ENCODE data around the gene DPYD. TPM values are rescaled to one million over a fixed set of nuclear protein-coding genes. Genes with fewer than 3 reads are reported as not detected.

DPYD gene
- polyA plus RNA-seq, 1 of the 3 experiments (the other 2 are of a cell fraction): 23.0 TPM

DNA sequence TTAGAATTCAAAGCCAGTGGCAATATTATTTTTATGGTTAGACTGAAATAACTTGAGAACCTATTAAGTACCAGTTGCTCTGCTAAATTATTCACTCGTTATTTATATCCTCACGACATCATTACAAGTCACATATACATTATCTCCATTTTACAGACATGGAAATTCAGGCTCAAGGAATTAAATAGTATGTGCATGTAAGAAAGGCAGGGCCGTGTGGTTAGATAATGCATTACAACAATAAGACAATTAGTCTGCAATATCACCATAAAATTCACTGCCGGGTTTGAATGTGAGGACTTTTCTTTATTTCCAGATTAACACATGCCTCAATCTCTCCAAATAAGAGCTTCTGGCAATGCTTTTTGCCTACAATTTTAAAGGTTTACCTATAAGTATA is 675.8 kb downstream of the DPYD start:
- CTCF ChIA-PET: interaction anchor here (0.6 to 3.0 kb wide), 6 partner anchors 10 to 1223 kb away, joined by 4 to 9 read pairs (median 6); no protein-coding TSS in a partner anchor

DNA sequence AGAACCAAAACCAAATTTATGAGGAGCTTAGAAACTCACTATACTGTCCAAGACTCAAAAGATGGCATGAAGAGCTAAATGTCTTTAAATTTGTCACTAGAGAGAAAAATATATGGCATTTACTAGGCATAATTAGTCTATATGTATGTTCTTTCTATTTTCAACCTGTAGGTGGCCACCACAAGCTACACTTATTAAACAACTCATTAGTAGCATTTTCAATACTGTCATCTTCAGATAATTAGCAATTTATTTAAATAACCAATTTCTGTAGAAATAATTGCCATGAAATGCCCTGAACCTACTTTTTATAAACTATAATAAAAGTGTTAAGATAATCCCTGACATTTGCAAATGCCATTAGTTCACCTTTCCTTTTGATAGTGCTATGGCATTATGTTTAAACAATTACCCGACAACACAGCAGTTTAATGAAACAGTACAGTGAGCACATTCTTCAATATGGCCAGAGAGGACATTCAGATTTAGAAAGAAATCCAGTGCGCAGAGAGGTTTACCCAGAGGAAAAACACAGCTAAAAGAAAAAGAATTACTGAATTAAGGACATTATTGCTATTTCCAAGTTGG is 676.8 kb downstream of the DPYD start:
- CTCF ChIA-PET: interaction anchor here (0.7 to 3.0 kb wide), 16 partner anchors 9 to 1224 kb away, joined by 3 to 9 read pairs (median 5); no protein-coding TSS in a partner anchor
- no peak for TF ChIP-seq GATA2 (CRISPR knock-in tag; IDR thresholded peaks at IDR 0.05)
- TF ChIP-seq ELF1 (IDR thresholded peaks at IDR 0.05): no peak
- no peak for TF ChIP-seq MXI1 (IDR thresholded peaks at IDR 0.05; ENCODE audit: low read depth, low read length)
- no peak for TF ChIP-seq NFIC (IDR thresholded peaks at IDR 0.05; ENCODE audit: borderline replicate concordance)
- TF ChIP-seq, protein P1, sequence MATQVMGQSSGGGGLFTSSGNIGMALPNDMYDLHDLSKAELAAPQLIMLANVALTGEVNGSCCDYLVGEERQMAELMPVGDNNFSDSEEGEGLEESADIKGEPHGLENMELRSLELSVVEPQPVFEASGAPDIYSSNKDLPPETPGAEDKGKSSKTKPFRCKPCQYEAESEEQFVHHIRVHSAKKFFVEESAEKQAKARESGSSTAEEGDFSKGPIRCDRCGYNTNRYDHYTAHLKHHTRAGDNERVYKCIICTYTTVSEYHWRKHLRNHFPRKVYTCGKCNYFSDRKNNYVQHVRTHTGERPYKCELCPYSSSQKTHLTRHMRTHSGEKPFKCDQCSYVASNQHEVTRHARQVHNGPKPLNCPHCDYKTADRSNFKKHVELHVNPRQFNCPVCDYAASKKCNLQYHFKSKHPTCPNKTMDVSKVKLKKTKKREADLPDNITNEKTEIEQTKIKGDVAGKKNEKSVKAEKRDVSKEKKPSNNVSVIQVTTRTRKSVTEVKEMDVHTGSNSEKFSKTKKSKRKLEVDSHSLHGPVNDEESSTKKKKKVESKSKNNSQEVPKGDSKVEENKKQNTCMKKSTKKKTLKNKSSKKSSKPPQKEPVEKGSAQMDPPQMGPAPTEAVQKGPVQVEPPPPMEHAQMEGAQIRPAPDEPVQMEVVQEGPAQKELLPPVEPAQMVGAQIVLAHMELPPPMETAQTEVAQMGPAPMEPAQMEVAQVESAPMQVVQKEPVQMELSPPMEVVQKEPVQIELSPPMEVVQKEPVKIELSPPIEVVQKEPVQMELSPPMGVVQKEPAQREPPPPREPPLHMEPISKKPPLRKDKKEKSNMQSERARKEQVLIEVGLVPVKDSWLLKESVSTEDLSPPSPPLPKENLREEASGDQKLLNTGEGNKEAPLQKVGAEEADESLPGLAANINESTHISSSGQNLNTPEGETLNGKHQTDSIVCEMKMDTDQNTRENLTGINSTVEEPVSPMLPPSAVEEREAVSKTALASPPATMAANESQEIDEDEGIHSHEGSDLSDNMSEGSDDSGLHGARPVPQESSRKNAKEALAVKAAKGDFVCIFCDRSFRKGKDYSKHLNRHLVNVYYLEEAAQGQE (IDR thresholded peaks at IDR 0.05; ENCODE audit: low read depth, low read length): no peak
- TF ChIP-seq POLR2AphosphoS5 (IDR thresholded peaks at IDR 0.05; ENCODE audit: low read depth, low read length): no peak
- TF ChIP-seq NRF1 (IDR thresholded peaks at IDR 0.05; ENCODE audit: low read depth, low read length): no peak
- TF ChIP-seq, protein P2, sequence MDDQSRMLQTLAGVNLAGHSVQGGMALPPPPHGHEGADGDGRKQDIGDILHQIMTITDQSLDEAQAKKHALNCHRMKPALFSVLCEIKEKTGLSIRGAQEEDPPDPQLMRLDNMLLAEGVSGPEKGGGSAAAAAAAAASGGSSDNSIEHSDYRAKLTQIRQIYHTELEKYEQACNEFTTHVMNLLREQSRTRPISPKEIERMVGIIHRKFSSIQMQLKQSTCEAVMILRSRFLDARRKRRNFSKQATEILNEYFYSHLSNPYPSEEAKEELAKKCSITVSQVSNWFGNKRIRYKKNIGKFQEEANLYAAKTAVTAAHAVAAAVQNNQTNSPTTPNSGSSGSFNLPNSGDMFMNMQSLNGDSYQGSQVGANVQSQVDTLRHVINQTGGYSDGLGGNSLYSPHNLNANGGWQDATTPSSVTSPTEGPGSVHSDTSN (IDR thresholded peaks at IDR 0.05): no peak
- TF ChIP-seq MEF2A (IDR thresholded peaks at IDR 0.05; ENCODE audit: borderline replicate concordance, low read depth): no peak
- no peak for TF ChIP-seq TAF1 (IDR thresholded peaks at IDR 0.05; ENCODE audit: borderline replicate concordance, low read depth, low read length)
- TF ChIP-seq, protein P3, sequence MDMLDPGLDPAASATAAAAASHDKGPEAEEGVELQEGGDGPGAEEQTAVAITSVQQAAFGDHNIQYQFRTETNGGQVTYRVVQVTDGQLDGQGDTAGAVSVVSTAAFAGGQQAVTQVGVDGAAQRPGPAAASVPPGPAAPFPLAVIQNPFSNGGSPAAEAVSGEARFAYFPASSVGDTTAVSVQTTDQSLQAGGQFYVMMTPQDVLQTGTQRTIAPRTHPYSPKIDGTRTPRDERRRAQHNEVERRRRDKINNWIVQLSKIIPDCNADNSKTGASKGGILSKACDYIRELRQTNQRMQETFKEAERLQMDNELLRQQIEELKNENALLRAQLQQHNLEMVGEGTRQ (IDR thresholded peaks at IDR 0.05; ENCODE audit: borderline replicate concordance, low read depth, low read length): no peak
- no peak for TF ChIP-seq TCF12 (IDR thresholded peaks at IDR 0.05)
- TF ChIP-seq YY1 (IDR thresholded peaks at IDR 0.05; ENCODE audit: low read depth): no peak
- peak; percentile 64 for TF ChIP-seq RAD21 (IDR thresholded peaks at IDR 0.05; ENCODE audit: low read length)
- TF ChIP-seq FOSL2 (IDR thresholded peaks at IDR 0.05; ENCODE audit: borderline replicate concordance, low read depth): no peak
- TF ChIP-seq RCOR1 (IDR thresholded peaks at IDR 0.05; ENCODE audit: low read length): no peak
- TF ChIP-seq, protein P4, sequence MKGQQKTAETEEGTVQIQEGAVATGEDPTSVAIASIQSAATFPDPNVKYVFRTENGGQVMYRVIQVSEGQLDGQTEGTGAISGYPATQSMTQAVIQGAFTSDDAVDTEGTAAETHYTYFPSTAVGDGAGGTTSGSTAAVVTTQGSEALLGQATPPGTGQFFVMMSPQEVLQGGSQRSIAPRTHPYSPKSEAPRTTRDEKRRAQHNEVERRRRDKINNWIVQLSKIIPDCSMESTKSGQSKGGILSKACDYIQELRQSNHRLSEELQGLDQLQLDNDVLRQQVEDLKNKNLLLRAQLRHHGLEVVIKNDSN (IDR thresholded peaks at IDR 0.05; ENCODE audit: borderline replicate concordance, low read depth): no peak
- TF ChIP-seq SMC3 (IDR thresholded peaks at IDR 0.05; ENCODE audit: low read depth, low read length): peak; percentile 32; the same call in 1 of the 2 replicates
- TF ChIP-seq, protein P5, sequence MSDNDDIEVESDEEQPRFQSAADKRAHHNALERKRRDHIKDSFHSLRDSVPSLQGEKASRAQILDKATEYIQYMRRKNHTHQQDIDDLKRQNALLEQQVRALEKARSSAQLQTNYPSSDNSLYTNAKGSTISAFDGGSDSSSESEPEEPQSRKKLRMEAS (IDR thresholded peaks at IDR 0.05; ENCODE audit: low read depth): no peak

More for the DNA sequence above, 675.8 kb downstream of the DPYD start:
- Histone ChIP-seq H3K27ac (ENCODE audit: low read depth in 2 of 2, low read length in 1 of 2) (no peak overlapping the region), H3K9ac (no peak overlapping the region), H3K9me2 (no peaks in the 10 kb centered on the region), H3K36me3 (replicated peaks in 1 of 2; ENCODE audit: control insufficient read depth in 1 of 2, insufficient read depth in 2 of 2, low read length in 1 of 2) (peaks cover 0 to 14% of the 10 kb centered on the region in 2 experiments), H3K79me2 (ENCODE audit: insufficient read depth) (no peaks in the 10 kb centered on the region), H3K4me1 (ENCODE audit: control insufficient read depth in 1 of 2, insufficient read depth in 2 of 2, low read depth in 1 of 2, low read length in 1 of 2) (no peaks in the 10 kb centered on the region; a peak in 1 of 4 replicates), H3F3A (replicated peaks; ENCODE audit: insufficient read depth) (peaks cover 5% of the 10 kb centered on the region), H3K4me2 (no peak overlapping the region), H3K9me3 (no peaks in the 10 kb centered on the region), H3K4me3 (ENCODE audit: low read depth in 2 of 2, low read length in 1 of 2) (no peak overlapping the region), H3K27me3 (ENCODE audit: insufficient read depth) (no peaks in the 10 kb centered on the region), H2AFZ (ENCODE audit: low read depth) (no peak overlapping the region), H4K20me1 (ENCODE audit: insufficient read depth) (no peaks in the 10 kb centered on the region)
- POLR2A ChIA-PET: no interaction called here
- 97% methylated on average over 4 of the region's 4 CpGs for WGBS (ENCODE audit: low lambda C conversion rate)
- no peak for TF ChIP-seq MXI1 (IDR thresholded peaks at IDR 0.05; ENCODE audit: low read depth, low read length)
- no peak for TF ChIP-seq TEAD4 (IDR thresholded peaks at IDR 0.05; ENCODE audit: borderline replicate concordance, insufficient read depth)
- no peak for TF ChIP-seq SIN3A (IDR thresholded peaks at IDR 0.05; ENCODE audit: borderline replicate concordance, low read depth, low read length)
- DNase-seq: no peak

More for the DNA sequence above, 676.8 kb downstream of the DPYD start:
- Histone ChIP-seq H3K4me2 (no peak overlapping the region), H3K27me3 (ENCODE audit: insufficient read depth) (no peaks in the 10 kb centered on the region), H3K4me3 (ENCODE audit: low read depth in 2 of 2, low read length in 1 of 2) (no peak overlapping the region; a peak in 1 of 4 replicates), H3K27ac (ENCODE audit: low read depth in 2 of 2, low read length in 1 of 2) (no peak overlapping the region; a peak in 1 of 4 replicates), H2AFZ (ENCODE audit: low read depth) (no peak overlapping the region), H4K20me1 (ENCODE audit: insufficient read depth) (no peaks in the 10 kb centered on the region), H3K4me1 (ENCODE audit: control insufficient read depth in 1 of 2, insufficient read depth in 2 of 2, low read depth in 1 of 2, low read length in 1 of 2) (no peaks in the 10 kb centered on the region; a peak in 1 of 4 replicates), H3F3A (replicated peaks; ENCODE audit: insufficient read depth) (peaks cover 5% of the 10 kb centered on the region), H3K9ac (no peak overlapping the region), H3K79me2 (ENCODE audit: insufficient read depth) (no peaks in the 10 kb centered on the region), H3K9me2 (no peaks in the 10 kb centered on the region), H3K36me3 (replicated peaks in 1 of 2; ENCODE audit: control insufficient read depth in 1 of 2, insufficient read depth in 2 of 2, low read length in 1 of 2) (peaks cover 0 to 4% of the 10 kb centered on the region in 2 experiments), H3K9me3 (no peaks in the 10 kb centered on the region)
- DNase-seq: peak; percentile 5
- POLR2A ChIA-PET: no interaction called here
- 98% methylated on average over 2 of the region's 2 CpGs for WGBS (ENCODE audit: low lambda C conversion rate)
